LNCaP clone FGC (cell line): ENCODE measurements around the gene SH2D3A.
"Not testable (repeated sequence)": the region's sequence is repeated elsewhere in the genome, so short reads cannot be mapped to it uniquely, and the experiment has no call there.

Experiments used
- DNase-seq: peaks from one replicate; pipeline ENCODE4 v3.0.0-alpha.2; 2011; ENCODE audit warnings: low read depth
- H3K4me3 ChIP-seq: 2 replicates; pipeline ENCODE4 v1.5.1; 2011; ENCODE audit warnings: mild to moderate bottlenecking, low read depth, low read length, control low read depth
- TF ChIP-seq, protein P1 (sequence below): IDR thresholded peaks from 2 replicates; pipeline ENCODE4 v1.5.1; 2012; ENCODE audit warnings: mild to moderate bottlenecking; ENCODE audit not compliant: control insufficient read depth, insufficient read depth; ENCODE audit errors: extremely low read depth

The SH2D3A gene

DNA sequence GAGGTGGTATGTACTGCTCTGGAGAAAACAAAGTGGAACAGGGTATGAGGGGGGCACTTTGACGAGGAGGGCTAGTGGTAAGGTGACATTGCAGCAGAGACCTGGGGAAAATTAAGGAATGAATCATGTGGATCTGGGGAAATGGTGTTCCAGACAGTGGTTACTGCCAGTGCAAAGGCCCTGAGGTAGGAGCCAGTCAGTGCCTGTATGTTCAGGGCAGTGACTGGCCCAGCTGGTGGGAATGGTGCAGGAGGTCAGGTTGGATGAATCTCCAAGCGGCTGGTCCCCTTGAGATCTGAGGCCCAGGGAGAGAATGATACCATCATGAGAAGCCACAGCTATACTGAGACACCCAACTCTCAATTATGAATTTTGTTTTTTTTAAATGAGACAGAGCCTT lies 10.2 kb upstream of the SH2D3A start:
- no peak overlapping the region for H3K4me3 ChIP-seq
- no peak for DNase-seq
- TF ChIP-seq, protein P1, sequence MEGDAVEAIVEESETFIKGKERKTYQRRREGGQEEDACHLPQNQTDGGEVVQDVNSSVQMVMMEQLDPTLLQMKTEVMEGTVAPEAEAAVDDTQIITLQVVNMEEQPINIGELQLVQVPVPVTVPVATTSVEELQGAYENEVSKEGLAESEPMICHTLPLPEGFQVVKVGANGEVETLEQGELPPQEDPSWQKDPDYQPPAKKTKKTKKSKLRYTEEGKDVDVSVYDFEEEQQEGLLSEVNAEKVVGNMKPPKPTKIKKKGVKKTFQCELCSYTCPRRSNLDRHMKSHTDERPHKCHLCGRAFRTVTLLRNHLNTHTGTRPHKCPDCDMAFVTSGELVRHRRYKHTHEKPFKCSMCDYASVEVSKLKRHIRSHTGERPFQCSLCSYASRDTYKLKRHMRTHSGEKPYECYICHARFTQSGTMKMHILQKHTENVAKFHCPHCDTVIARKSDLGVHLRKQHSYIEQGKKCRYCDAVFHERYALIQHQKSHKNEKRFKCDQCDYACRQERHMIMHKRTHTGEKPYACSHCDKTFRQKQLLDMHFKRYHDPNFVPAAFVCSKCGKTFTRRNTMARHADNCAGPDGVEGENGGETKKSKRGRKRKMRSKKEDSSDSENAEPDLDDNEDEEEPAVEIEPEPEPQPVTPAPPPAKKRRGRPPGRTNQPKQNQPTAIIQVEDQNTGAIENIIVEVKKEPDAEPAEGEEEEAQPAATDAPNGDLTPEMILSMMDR: no peak

DNA sequence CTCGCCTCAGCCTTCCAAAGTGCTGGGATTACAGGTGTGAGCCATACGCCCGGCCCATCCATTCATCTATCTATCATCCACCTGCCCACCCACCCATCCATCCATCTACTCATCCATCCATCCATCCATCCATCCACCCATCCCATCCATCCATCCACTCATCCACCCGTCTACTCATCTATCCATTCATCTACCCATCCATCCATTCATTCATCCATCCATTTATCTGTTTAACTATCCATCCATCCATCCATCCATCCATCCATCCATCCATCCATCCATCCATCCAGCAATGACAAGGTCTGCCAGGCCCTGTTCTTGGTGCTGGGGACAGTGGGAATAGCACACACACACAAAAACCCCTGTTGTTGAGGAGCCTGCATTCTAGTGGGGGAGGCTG lies 9.8 kb upstream of the SH2D3A start:
- TF ChIP-seq, protein P1: no peak
- H3K4me3 ChIP-seq: no peak overlapping the region
- DNase-seq: no peak

DNA sequence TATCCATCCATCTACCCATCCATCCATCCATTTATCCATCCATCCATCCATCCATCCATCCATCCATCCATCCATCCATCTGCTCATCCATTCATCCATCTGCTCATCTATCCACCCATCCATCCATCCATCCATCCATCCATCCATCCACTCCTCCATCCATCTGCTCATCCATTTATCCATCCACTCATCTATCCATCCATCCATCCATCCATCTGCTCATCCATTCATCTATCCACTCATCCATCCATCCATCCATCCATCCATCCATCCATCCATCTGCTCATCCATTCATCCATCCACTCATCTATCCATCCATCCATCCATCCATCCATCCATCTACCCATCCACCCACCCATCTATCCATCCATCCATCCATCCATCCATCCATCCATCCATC lies 8.8 kb upstream of the SH2D3A start:
- not testable (repeated sequence) for DNase-seq

DNA sequence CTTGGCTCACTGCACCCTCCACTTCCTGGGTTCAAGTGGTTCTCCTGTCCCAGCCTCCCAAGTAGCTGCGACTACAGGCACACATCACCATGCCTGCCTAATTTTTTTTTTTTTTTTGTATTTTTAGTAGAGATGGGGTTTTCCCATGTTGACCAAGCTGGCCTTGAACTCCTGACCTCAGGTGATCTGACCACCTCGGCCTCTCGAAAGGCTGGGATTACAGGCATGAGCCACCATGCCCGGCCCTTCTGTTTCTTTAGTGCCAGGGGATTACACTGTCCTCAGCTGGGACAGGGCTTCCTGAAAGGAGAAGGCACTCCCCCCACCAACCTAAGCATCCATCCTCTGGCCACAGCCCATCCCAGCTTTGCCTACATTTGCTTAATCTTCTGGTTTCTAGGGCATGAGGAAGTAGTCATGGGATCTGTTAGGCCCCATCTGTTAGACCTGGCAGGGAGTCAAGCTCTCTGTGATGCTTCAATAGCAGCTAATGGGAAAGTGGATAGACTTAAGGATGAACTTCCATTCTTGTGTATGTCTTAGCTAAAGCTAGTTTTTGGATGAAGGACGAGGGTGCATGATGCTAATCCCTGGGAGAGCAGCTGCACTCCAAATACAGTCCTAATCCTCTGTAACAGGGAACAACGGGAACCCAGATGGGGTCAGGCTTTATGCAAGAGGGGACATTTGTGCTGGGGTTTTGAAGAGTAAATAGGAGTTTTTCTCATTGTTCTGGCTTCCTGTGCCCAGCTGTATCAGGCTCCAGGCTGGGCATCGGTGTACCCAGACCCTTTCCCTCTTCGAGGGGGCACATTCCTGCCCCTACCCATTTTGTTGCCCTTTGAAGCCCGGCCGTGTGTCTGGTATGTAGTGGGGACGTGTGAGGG lies 7.8 kb upstream of the SH2D3A start:
- no peak overlapping the region for H3K4me3 ChIP-seq
- TF ChIP-seq, protein P1: no peak

More for the DNA sequence above, 8.8 kb upstream of the SH2D3A start:
- not testable (repeated sequence) for H3K4me3 ChIP-seq

DNA sequence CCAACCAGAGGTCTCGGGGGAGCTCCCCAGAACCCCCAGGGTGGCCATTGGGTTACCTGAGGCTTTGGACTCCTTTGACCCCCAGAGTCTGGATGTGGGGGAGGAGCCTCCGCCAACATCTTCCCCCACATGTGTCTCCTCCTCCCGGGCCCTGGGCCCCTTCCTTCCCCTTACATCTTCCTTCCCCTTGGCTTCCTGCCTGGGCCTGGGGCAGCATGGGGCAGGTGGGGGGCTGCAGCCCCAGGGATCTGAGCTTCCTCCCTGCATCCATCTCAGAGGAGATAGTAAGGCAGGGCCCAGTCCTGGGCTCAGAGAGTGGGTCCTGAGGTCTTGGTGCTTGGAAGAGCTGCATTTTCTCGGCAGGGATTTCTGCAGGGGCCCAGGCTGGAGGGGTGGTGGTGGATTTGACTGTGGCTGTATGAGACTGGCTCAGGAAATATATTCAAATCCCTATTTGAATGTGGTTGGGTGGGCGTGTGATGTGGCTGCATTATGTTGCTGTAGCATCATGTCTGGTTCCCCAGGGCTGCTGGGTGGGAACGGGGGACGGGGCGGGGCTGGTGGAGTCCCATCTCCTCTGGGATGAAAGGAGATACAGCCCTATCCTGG lies 6.2 kb upstream of the SH2D3A start:
- DNase-seq: no peak
- TF ChIP-seq, protein P1: no peak
- H3K4me3 ChIP-seq: no peak overlapping the region

More for the DNA sequence above, 7.8 kb upstream of the SH2D3A start:
- no peak for DNase-seq

DNA sequence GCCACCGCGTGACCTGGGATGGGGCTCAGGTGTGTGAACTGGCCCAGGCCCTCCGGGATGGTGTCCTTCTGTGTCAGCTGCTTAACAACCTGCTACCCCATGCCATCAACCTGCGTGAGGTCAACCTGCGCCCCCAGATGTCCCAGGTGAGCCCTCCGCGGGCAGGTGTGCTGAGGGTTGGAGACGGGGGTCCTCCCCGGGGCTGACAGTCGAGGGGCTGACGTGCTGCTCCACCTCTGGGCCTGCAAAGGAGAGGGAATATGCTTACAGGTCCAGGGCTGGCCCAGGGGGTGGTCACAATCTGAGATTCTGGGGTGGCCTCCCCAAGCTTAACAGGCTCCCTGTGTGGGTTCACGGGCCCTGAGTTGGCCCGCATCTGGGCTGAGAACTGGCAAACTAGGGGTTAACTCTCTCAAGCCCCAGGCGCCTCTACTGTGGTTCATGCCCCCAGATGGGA lies 5.7 kb upstream of the SH2D3A start:
- TF ChIP-seq, protein P1: no peak
- H3K4me3 ChIP-seq: no peak overlapping the region
- DNase-seq: no peak

DNA sequence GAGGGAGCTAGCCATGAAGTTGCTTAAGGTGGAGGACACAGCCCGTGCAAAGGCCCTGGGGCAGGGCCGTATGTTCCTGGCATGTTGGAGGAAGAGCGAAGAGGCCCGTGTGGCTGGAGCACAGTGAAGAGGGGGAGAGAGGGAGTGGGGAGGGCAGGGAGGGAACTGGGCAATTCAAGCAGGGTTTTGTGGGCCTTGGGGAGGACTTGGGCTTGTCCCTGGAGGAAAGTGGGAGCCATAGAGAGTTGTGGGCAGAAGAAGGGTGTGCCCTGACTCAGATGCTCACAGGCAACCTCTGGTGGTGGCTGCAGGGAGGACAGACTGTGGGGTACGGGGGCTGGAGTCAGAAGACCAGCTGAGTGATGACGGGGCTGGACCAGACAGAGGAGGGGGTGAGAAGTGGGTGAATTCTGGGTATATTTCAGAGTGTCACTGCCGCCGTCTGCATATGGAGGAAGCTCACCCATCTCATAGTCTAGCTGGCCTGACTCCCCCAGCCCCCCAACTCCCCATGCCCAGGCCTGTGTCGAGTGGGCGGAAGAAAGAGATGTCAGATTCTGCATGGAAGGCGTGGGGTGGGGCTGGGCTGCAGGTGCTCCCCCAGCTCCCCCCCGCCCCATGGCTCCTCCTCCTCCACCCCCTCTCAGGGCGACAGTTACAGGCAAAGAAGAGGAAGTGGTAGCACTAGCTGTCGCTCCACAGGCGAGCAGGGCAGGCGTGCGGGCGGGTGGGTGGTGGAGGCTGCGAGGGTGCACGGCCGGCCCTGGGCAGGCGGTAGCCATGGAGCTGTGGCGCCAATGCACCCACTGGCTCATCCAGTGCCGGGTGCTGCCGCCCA lies 5.0 kb upstream of the SH2D3A start, which contains the start of gene VAV1:
Gene VAV1, plus strand, starts transcription at position 681 of the 838 bp plus-strand sequence. Its CDS starts 100 bp downstream, at position 781.
- DNase-seq: no peak
- TF ChIP-seq, protein P1: no peak
- no peak within 1 kb of the TSS for H3K4me3 ChIP-seq

DNA sequence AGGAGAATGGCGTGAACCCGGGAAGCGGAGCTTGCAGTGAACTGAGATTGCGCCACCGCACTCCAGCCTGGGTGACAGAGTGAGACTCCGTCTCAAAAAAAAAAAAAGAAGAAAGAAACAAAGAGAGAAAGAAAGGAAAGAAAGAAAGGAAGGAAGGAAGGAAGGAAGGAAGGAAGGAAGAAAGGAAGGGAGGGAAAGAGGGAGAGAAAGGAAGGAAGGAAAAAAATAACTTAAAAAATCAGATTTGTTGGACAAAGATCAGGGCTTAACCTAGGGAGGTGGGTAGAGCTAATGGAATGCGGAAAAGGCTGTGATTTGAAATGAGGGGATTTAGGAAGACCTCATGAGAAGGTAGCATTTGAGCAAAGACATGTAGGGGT lies 4.4 kb upstream of the SH2D3A start:
- not testable (repeated sequence) for H3K4me3 ChIP-seq, DNase-seq
